H1 (cell line): Measurements from ENCODE around the gene C16orf90. TPM values are rescaled to one million over a fixed set of nuclear protein-coding genes. Genes with fewer than 3 reads are reported as not detected.

ENCODE experiments used
- CTCF ChIA-PET: fragments of 300-600 bp; sonication (Branson Sonifier 250); formaldehyde crosslinking; loops from one replicate; lab custom pipeline; 2021; ENCODE audit not compliant: partially characterized antibody; lab: Charles Lee
- POLR2A ChIA-PET: fragments of 300-600 bp; sonication (Branson Sonifier 250); formaldehyde crosslinking; loops from one replicate; lab custom pipeline; 2021; ENCODE audit warnings: inconsistent platforms; ENCODE audit not compliant: partially characterized antibody; lab: Charles Lee
- DNase-seq, 2 experiments: peaks; one replicate each; pipeline versions ENCODE4 v3.0.0 to v3.0.0-alpha.2; 2010 to 2022; ENCODE audit warnings: low spot score in 2 of 2, low read depth in 1 of 2, mixed read lengths in 1 of 2
- FAIRE-seq: peaks from 2 replicates; lab custom pipeline; 2011; peaks lifted over from hg19 to GRCh38; lab: Jason Lieb, UNC
- H2AFZ ChIP-seq: 2 replicates; pipeline ENCODE4 v1.8.1; 2012; ENCODE audit warnings: low read length, inconsistent platforms
- H2AK5ac ChIP-seq: 2 replicates; pipeline ENCODE4 v1.6.1; 2013; ENCODE audit warnings: low read depth, low read length
- H2BK120ac ChIP-seq: replicated peaks from 2 replicates; pipeline ENCODE3; 2013; ENCODE audit warnings: low read depth, low read length, inconsistent platforms
- H2BK12ac ChIP-seq: 2 replicates; pipeline ENCODE4 v1.6.1; 2013; ENCODE audit warnings: low read depth, low read length
- H2BK15ac ChIP-seq: 2 replicates; pipeline ENCODE4 v1.6.1; 2013; ENCODE audit warnings: low read length
- H2BK20ac ChIP-seq: 2 replicates; pipeline ENCODE4 v1.6.1; 2013; ENCODE audit warnings: low read length
- H2BK5ac ChIP-seq: 2 replicates; pipeline ENCODE4 v1.6.1; 2013; ENCODE audit warnings: low read depth, low read length
- H3K14ac ChIP-seq: 2 replicates; pipeline ENCODE4 v1.6.1; 2013; ENCODE audit warnings: inconsistent platforms; ENCODE audit not compliant: insufficient read length
- H3K18ac ChIP-seq: 2 replicates; pipeline ENCODE4 v1.6.1; 2013; ENCODE audit warnings: low read length; ENCODE audit errors: extremely low read depth
- H3K23ac ChIP-seq: 2 replicates; pipeline ENCODE4 v1.6.1; 2013; ENCODE audit warnings: inconsistent platforms; ENCODE audit not compliant: insufficient read length
- H3K23me2 ChIP-seq: 2 replicates; pipeline ENCODE4 v1.6.1; 2013; ENCODE audit warnings: low read depth, low read length
- H3K27ac ChIP-seq: 2 replicates; pipeline ENCODE4 v1.6.1; 2011; ENCODE audit warnings: low read depth, low read length, inconsistent platforms
- H3K27me3 ChIP-seq, 4 experiments: replicated peaks in 1 of 4; 1 replicate in 1 of 4; 2 replicates in 3 of 4; pipeline versions ENCODE4 v1.6.1 to v1.8.1; 2011 to 2013; ENCODE audit warnings: low read length in 3 of 4, mild to moderate bottlenecking in 3 of 4, inconsistent platforms in 2 of 4, mixed read lengths in 2 of 4, moderate library complexity in 1 of 4; ENCODE audit not compliant: control insufficient read depth in 3 of 4, insufficient read depth in 3 of 4; ENCODE audit errors: extremely low read depth in 1 of 4
- H3K36me3 ChIP-seq, 4 experiments: 2 replicates each; pipeline versions ENCODE4 v1.6.1 to v1.8.1; 2011 to 2013; ENCODE audit warnings: mild to moderate bottlenecking in 4 of 4, low read length in 3 of 4, moderate library complexity in 2 of 4, control low read depth in 1 of 4, inconsistent platforms in 1 of 4; ENCODE audit not compliant: insufficient read depth in 4 of 4, control insufficient read depth in 2 of 4
- H3K4ac ChIP-seq: replicated peaks from 2 replicates; pipeline ENCODE3; 2013; ENCODE audit warnings: low read length, low read depth, mixed read lengths, inconsistent platforms; ENCODE audit not compliant: insufficient read length
- H3K4me1 ChIP-seq, 4 experiments: replicated peaks in 1 of 4; 1 replicate in 1 of 4; 2 replicates in 3 of 4; pipeline versions ENCODE4 v1.6.1 to v1.8.1; 2011 to 2013; ENCODE audit warnings: low read length in 3 of 4, inconsistent platforms in 2 of 4, mixed read lengths in 1 of 4; ENCODE audit not compliant: insufficient read depth in 4 of 4, control insufficient read depth in 3 of 4
- H3K4me2 ChIP-seq, 2 experiments: 2 replicates each; pipeline versions ENCODE4 v1.6.1 to v1.8.1; 2011 to 2013; ENCODE audit warnings: low read depth in 2 of 2, low read length in 2 of 2, control low read depth in 1 of 2, inconsistent platforms in 1 of 2, mild to moderate bottlenecking in 1 of 2; ENCODE audit not compliant: insufficient read depth in 1 of 2
- H3K4me3 ChIP-seq, 4 experiments: fragments of 200-600, 300-600 bp in 1 of 4; sonication (generic), shearing (Covaris generic), sonication (Bioruptor Twin) in 1 of 4; 2 replicates each; pipeline versions ENCODE4 v1.5.1 to v1.8.1; 2011 to 2016; ENCODE audit warnings: low read length in 4 of 4, low read depth in 3 of 4, control low read depth in 2 of 4, inconsistent platforms in 2 of 4, mild to moderate bottlenecking in 2 of 4, mixed read lengths in 1 of 4, moderate library complexity in 1 of 4; ENCODE audit not compliant: insufficient read depth in 2 of 4; ENCODE audit errors: extremely low read depth in 1 of 4
- H3K56ac ChIP-seq: replicated peaks from 2 replicates; pipeline ENCODE3; 2013; ENCODE audit warnings: low read depth, mild to moderate bottlenecking, mixed read lengths, low read length, inconsistent platforms; ENCODE audit not compliant: insufficient read length
- H3K79me1 ChIP-seq: 2 replicates; pipeline ENCODE4 v1.6.1; 2013; ENCODE audit warnings: low read depth, low read length, control low read depth
- H3K79me2 ChIP-seq, 2 experiments: 2 replicates each; pipeline versions ENCODE4 v1.6.1 to v1.8.1; 2012 to 2013; ENCODE audit warnings: low read length in 2 of 2, mild to moderate bottlenecking in 2 of 2, inconsistent platforms in 1 of 2; ENCODE audit not compliant: insufficient read depth in 2 of 2, control insufficient read depth in 1 of 2
- H3K9ac ChIP-seq, 4 experiments: replicated peaks in 1 of 4; 1 replicate in 1 of 4; 2 replicates in 3 of 4; pipeline versions ENCODE4 v1.6.1 to v1.8.1; 2011 to 2013; ENCODE audit warnings: low read depth in 3 of 4, low read length in 3 of 4, control low read depth in 2 of 4, mild to moderate bottlenecking in 2 of 4, moderate library complexity in 2 of 4, inconsistent platforms in 1 of 4; ENCODE audit errors: extremely low read depth in 1 of 4
- H3K9me3 ChIP-seq, 2 experiments: 2 replicates each; pipeline versions ENCODE4 v1.6.1 to v1.8.1; 2012 to 2013; ENCODE audit warnings: mild to moderate bottlenecking in 2 of 2, moderate library complexity in 2 of 2, control low read depth in 1 of 2, inconsistent platforms in 1 of 2, low read depth in 1 of 2, low read length in 1 of 2, mixed read lengths in 1 of 2; ENCODE audit not compliant: insufficient read depth in 2 of 2
- H4K20me1 ChIP-seq, 2 experiments: replicated peaks in 1 of 2; 2 replicates each; pipeline versions ENCODE3 to v1.8.1; 2011 to 2013; ENCODE audit warnings: inconsistent platforms in 2 of 2, low read length in 2 of 2, mild to moderate bottlenecking in 1 of 2; ENCODE audit not compliant: insufficient read depth in 2 of 2, control insufficient read depth in 1 of 2
- H4K5ac ChIP-seq: 2 replicates; pipeline ENCODE4 v1.6.1; 2013; ENCODE audit warnings: low read length, low read depth, mixed read lengths, inconsistent platforms; ENCODE audit not compliant: insufficient read length
- H4K8ac ChIP-seq: 2 replicates; pipeline ENCODE4 v1.8.0; 2013; ENCODE audit warnings: mild to moderate bottlenecking, moderate library complexity, low read length, inconsistent platforms; ENCODE audit not compliant: insufficient read depth; ENCODE audit errors: extremely low read depth
- H4K91ac ChIP-seq: replicated peaks from 2 replicates; pipeline ENCODE3; 2013; ENCODE audit warnings: low read length, mixed read lengths, inconsistent platforms; ENCODE audit not compliant: insufficient read length
- BCL11A ChIP-seq, 2 experiments: IDR thresholded peaks; one replicate each; pipeline ENCODE4 v1.6.1; 2011; ENCODE audit warnings: low read depth in 2 of 2, low read length in 2 of 2, mild to moderate bottlenecking in 2 of 2
- BRCA1 ChIP-seq: IDR thresholded peaks from 2 replicates; pipeline ENCODE4 v1.6.1; 2012; ENCODE audit warnings: low read depth, low read length, improper control_type of control experiment
- CREB1 ChIP-seq: IDR thresholded peaks from 2 replicates; pipeline ENCODE4 v1.6.1; 2012; ENCODE audit warnings: inconsistent platforms
- EGR1 ChIP-seq: IDR thresholded peaks from 2 replicates; pipeline ENCODE4 v1.6.1; 2011; ENCODE audit warnings: low read depth, low read length, borderline replicate concordance
- POLR2A ChIP-seq, 2 experiments: IDR thresholded peaks; 1 replicate in 1 of 2; 2 replicates in 1 of 2; pipeline ENCODE4 v1.6.1; 2011; ENCODE audit warnings: low read depth in 2 of 2, low read length in 2 of 2, mild to moderate bottlenecking in 2 of 2; ENCODE audit errors: control extremely low read depth in 1 of 2
- RXRA ChIP-seq: IDR thresholded peaks from 2 replicates; pipeline ENCODE4 v1.6.1; 2011; ENCODE audit warnings: low read depth, mild to moderate bottlenecking, low read length, moderate library complexity; ENCODE audit not compliant: insufficient read depth
- WGBS, 2 experiments: shearing (Covaris generic) in 1 of 2; methylation state at CpG; one replicate each; pipeline versions ENCODE4 v1.1.6 to v1.1.7; 2013 to 2015; ENCODE audit warnings: low lambda C conversion rate in 2 of 2, mixed read lengths in 2 of 2, inconsistent platforms in 1 of 2, low coverage in 1 of 2, missing lambda C conversion rate in 1 of 2; ENCODE audit not compliant: insufficient replicate concordance in 2 of 2, insufficient coverage in 1 of 2, insufficient read length in 1 of 2; ENCODE audit errors: extremely low coverage in 1 of 2, missing lambda C conversion rate in 1 of 2; 5-methylcytosine and 5-hydroxymethylcytosine counted together
- polyA plus RNA-seq, 7 experiments: library from polyadenylated mRNA; depleted of rRNA in 3 of 7; stranded (reverse) in 5 of 7; unstranded in 2 of 7; fragments of >200 nt in 5 of 7; fragments of 200-250 nt in 2 of 7; gene quantifications; 1 replicate in 5 of 7; 2 replicates in 1 of 7; 4 replicates in 1 of 7; pipeline versions ENCODE4 v1.2.1 to v1.2.3, GENCODE V29; 2011 to 2013; ENCODE audit warnings: missing spikeins in 2 of 7, mixed read lengths in 2 of 7
- total RNA-seq: library from RNA; stranded (reverse); fragmentation: NEBNext Ultra II Directional; extraction: Animal tissue kit (Norgen Biotek cat#: 25700); gene quantifications from 2 replicates; pipeline ENCODE4 v1.2.1, GENCODE V29; 2021
- TF ChIP-seq, protein P1 (sequence below): IDR thresholded peaks from 2 replicates; pipeline ENCODE4 v1.6.1; 2012; ENCODE audit warnings: low read length, inconsistent platforms

The C16orf90 gene
- total and polyA plus RNA-seq, 2 of the 8 experiments (the other 6 are each of a cell fraction or from before 2014, with no cell fraction given): not detected

DNA sequence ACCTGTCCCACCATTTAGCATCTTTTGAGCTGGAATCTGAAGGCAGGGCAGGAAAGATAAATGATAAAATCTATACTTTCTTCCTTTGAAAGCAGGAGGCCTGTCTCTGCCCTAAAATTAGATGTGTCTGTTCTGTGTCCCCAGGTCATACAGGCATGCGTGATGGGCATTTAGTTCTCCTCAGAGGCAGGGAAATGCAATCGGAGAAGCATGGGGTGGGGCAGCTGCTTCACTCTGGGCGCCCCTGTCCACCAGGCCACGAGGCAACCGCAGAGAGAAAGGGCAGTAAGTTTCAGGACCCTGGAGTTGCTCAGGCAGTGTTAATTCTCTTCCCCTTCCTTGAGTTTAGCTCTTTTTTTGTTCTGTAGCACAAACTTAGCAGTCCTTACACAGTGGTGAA lies 30.7 kb upstream of the C16orf90 start:
- no peak overlapping the region for H4K8ac ChIP-seq
- no peak overlapping the region for H2BK5ac ChIP-seq
- no peak overlapping the region for H3K4me2 ChIP-seq
- H4K20me1 ChIP-seq: peaks cover 0 to 1% of the 10 kb centered on the region in 2 experiments
- ChIA-PET POLR2A (interaction anchor here (0.6 to 1.3 kb wide), 2 partner anchors 13 to 96 kb away, joined by 4 read pairs; no protein-coding TSS in a partner anchor), CTCF (interaction anchor here (0.5 to 3.5 kb wide), 10 partner anchors 9 to 1384 kb away, joined by 3 to 15 read pairs (median 3); no protein-coding TSS in a partner anchor)
- no peaks in the 10 kb centered on the region for H3K9me3 ChIP-seq
- no peak overlapping the region for H2BK120ac ChIP-seq
- H3K23me2 ChIP-seq: no peaks in the 10 kb centered on the region
- H3K79me1 ChIP-seq: no peaks in the 10 kb centered on the region
- H3K9ac ChIP-seq: no peak overlapping the region
- no peak overlapping the region for H3K27ac ChIP-seq
- H3K23ac ChIP-seq: no peak overlapping the region
- no peaks in the 10 kb centered on the region for H3K27me3 ChIP-seq
- H3K18ac ChIP-seq: no peak overlapping the region
- FAIRE-seq: no peak
- TF ChIP-seq POLR2A (IDR thresholded peaks at IDR 0.05; ENCODE audit: control extremely low read depth in 1 of 2, low read depth in 2 of 2, low read length in 2 of 2): no peak
- TF ChIP-seq BRCA1: no peak
- TF ChIP-seq, protein P1, sequence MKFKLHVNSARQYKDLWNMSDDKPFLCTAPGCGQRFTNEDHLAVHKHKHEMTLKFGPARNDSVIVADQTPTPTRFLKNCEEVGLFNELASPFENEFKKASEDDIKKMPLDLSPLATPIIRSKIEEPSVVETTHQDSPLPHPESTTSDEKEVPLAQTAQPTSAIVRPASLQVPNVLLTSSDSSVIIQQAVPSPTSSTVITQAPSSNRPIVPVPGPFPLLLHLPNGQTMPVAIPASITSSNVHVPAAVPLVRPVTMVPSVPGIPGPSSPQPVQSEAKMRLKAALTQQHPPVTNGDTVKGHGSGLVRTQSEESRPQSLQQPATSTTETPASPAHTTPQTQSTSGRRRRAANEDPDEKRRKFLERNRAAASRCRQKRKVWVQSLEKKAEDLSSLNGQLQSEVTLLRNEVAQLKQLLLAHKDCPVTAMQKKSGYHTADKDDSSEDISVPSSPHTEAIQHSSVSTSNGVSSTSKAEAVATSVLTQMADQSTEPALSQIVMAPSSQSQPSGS: no peak
- TF ChIP-seq CREB1: no peak
- TF ChIP-seq BCL11A (IDR thresholded peaks at IDR 0.05; ENCODE audit: low read depth in 2 of 2, low read length in 2 of 2): no peak
- TF ChIP-seq EGR1: no peak
- TF ChIP-seq RXRA: no peak
- H3K14ac ChIP-seq: no peak overlapping the region
- no peaks in the 10 kb centered on the region for H3K79me2 ChIP-seq
- no peaks in the 10 kb centered on the region for H3K4me1 ChIP-seq
- H2BK20ac ChIP-seq: no peak overlapping the region
- no peak overlapping the region for H2BK15ac ChIP-seq
- 97% methylated on average over 5 of the region's 5 CpGs; no CpG with 5 or more reads in 1 of the 2 experiments for WGBS, 2 experiments
- DNase-seq: no peak
- no peak overlapping the region for H4K5ac ChIP-seq
- no peak overlapping the region for H3K4me3 ChIP-seq
- H2AK5ac ChIP-seq: no peak overlapping the region
- no peak overlapping the region for H3K4ac ChIP-seq
- H2AFZ ChIP-seq: no peak overlapping the region
- no peak overlapping the region for H4K91ac ChIP-seq
- no peak overlapping the region for H3K56ac ChIP-seq
- peaks cover 3 to 29% (median 15%) of the 10 kb centered on the region in 4 experiments for H3K36me3 ChIP-seq
- no peak overlapping the region for H2BK12ac ChIP-seq
